ENCODE measurements around the gene ATP6V0A1.
"Not testable (repeated sequence)": the region's sequence is repeated elsewhere in the genome, so short reads cannot be mapped to it uniquely, and the experiment has no call there.

Gene ATP6V0A1

GRCh38 chr17:42458497-42459255 is at the start of gene ATP6V0A1:
Gene ATP6V0A1, plus strand, starts transcription at chr17:42458878. Its CDS starts 2,017 bp downstream, at chr17:42460895.
- Histone ChIP-seq H3K4me3 (peak within 1 kb of the TSS; percentile 58 to 79 (median 61)), H3K27ac (peak within 1 kb of the TSS; percentile 31 to 94 (median 89))

DNA sequence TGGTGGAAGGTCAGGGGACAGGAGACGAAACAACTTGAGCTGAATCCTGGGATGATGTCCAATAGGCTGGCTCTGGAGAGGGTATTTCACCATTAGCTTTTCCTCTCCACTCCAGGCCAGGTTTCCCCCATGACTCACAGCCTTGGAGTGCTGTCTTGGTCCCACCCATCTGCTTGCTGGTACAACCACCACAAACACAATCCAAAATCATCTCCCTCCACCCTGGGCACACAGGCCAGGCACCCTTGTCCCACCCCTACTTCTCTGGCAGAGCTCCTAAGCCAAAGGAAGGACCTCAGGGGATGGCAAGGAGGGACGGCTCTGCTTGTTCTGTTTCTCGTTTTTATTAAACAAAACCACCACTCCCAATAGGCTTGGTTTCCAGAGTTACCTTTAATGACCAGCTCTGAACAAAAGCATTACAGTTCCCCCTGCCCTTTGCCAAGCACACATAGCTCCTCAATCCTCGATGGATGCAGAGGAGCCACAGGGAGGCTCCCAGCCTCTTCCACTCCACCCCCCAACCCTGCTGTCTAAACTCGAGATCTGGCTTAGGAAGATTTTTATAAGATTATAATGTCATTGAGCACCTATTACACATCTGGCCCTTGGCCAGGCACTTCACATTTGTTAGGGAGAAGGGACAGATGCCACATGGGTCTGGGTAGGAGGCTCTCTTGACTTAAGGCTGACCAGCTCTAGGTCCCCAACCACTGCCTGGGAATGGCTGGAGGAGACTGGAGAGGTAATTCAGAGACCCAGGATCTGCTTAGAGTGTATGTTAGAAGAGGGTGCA is 49.0 kb upstream of the ATP6V0A1 start:
- peak overlapping the region in 19 of 21 experiments; percentile 42 to 87 (median 77) for H3K27ac ChIP-seq

GRCh38 chr17:42410319-42410685 is 48.4 kb upstream of the ATP6V0A1 start:
- H3K27ac ChIP-seq = peak overlapping the region in 19 of 21 experiments; percentile 26 to 87 (median 77)
- no peak overlapping the region for H3K4me3 ChIP-seq

More for the DNA sequence above, 49.0 kb upstream of the ATP6V0A1 start:
- H3K4me3 ChIP-seq = no peak overlapping the region

DNA sequence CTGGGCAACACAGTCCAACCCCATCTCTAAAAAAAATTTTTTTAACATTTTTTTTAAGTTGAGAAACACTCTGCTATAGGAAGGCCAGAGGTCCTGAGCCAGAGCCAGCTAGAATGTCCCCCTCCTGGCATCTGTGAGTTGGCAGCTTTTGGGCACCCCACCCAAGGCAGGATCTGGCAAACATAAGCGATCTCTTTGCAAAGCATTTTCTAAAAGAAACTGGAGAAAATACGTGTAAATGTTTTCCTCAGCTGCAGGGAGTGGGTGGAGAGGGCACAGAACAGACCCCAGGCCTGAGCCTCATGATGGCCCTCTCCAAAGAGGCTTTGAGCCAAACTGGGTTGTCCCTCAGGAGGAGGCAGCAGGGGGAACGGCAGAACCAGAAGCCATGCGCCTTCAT is 47.3 kb upstream of the ATP6V0A1 start:
- H3K4me3 ChIP-seq = no peak overlapping the region
- peak overlapping the region in 16 of 21 experiments; percentile 2 to 87 (median 70) for H3K27ac ChIP-seq

- peak overlapping the region in 16 of 21 experiments; percentile 2 to 87 (median 70) for H3K27ac ChIP-seq
- H3K4me3 ChIP-seq = no peak overlapping the region
Measured at GRCh38 chr17:42411905-42412679, 46.6 kb upstream of the ATP6V0A1 start.

GRCh38 chr17:42413464-42414040 is 45.1 kb upstream of the ATP6V0A1 start:
- no peak overlapping the region for H3K4me3 ChIP-seq
- peak overlapping the region in 7 of 21 experiments; percentile 5 to 81 (median 42) for H3K27ac ChIP-seq

DNA sequence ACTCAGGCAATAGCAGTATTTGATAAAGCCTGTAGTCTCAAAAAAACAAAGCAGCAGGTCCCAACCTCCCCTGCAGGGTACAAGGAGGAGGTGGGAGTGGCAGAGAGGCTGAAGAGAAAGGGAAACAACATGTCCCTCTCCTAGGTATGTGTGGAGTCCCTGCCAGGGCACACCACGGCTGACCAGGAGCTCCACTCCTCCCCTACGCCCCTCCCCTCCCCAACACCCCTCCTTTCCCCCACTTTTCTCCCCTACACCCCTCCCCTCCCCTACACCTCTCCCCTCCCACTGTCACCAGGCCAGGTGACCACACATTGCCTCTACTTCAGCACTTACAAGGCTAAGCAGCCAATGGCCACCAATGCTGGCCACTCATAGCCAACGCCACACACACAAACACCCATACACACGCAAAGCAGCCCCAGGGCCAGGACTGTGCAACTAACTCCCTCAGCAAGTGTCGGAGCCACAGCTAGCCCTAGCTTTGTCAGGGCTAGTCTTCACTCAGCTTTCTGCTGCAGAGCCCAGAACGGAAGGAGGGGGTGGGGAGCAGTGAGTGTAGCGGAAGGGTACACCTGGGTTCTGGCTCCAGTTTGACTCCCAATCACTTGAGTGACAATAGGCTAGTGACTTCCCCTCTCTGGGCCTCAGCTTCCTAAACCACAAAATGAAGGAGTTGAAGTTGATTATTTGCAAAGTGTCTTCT is 43.8 kb upstream of the ATP6V0A1 start:
- Histone ChIP-seq H3K4me3 (no peak overlapping the region), H3K27ac (peak overlapping the region in 16 of 21 experiments; percentile 15 to 81 (median 50))

DNA sequence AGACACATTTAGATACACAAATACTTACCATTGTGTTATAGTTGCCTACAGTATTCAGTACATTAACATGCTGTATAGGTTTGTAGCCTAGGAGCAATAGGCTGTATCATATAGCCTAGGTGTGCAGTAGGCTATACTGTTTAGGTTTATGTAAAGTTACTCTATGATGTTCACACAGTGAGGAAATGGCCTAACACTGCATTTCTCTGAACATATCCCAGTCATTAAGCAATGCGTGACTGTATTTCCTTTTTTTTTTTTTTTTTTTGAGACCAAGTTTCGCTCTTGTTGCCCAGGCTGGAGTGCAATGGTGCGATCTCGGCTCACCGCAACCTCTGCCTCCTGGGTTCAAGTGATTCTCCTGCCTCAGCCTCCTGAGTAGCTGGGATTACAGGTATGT is 40.7 kb upstream of the ATP6V0A1 start:
- H3K4me3 ChIP-seq = not testable (repeated sequence)
- H3K27ac ChIP-seq = peak overlapping the region in 2 of 21 experiments; percentile 14 to 21

- Histone ChIP-seq H3K4me3 (peak overlapping the region; percentile 55 to 72 (median 58)), H3K27ac (peak overlapping the region in 20 of 21 experiments; percentile 71 to 97 (median 92))
Measured at GRCh38 chr17:42421136-42421506, 37.6 kb upstream of the ATP6V0A1 start.

GRCh38 chr17:42421507-42422338 is 37.0 kb upstream of the ATP6V0A1 start:
- Histone ChIP-seq H3K4me3 (peak overlapping the region; percentile 55 to 72 (median 58)), H3K27ac (peak overlapping the region; percentile 71 to 97 (median 92))

GRCh38 chr17:42422412-42422957 is 36.2 kb upstream of the ATP6V0A1 start:
- H3K4me3 ChIP-seq = peak overlapping the region; percentile 55 to 72 (median 58)
- peak overlapping the region; percentile 71 to 97 (median 92) for H3K27ac ChIP-seq

DNA sequence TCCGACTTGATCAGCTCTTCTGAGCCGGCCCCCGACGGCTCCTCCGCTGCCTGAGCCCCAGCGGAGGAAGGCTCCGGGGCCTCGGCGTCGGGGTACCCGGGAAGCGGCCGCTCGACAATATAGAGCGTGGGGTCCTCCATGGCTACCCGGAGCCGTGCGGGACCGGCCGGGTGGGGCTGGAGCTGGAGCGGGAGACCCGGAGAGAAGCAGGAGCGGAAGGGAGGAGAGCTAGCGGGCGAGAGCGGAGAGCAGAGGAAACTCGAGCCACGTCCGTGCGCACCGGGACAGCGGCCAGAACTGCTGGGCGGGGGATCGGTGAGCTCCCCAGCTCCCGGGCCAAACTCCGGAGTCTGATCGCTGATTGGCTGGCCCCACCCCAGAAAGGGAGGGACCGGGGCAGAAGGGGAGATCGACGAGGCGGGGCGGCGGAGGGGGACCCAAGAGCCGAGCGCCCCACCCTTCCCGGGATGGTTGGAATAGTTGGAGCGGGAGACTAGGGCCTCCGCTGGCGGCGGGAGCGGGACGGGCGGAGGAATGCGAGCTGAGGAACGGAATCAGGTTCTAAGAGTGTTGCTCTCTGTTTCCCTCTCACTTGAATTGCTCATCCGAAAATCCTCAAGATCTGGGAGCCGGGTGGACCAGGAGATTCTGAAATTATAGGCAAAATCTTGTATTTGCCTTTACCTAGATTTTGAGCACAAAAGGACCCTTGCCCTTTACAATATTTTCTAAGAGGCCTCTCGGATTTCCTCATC is 35.5 kb upstream of the ATP6V0A1 start, which contains the start of gene CAVIN1:
CAVIN1 (minus strand) TSS at position 299 of the 755 bp plus-strand sequence; CDS start at position 140, 159 bp downstream.
- Histone ChIP-seq H3K27ac (peak within 1 kb of the TSS; percentile 71 to 97 (median 92)), H3K4me3 (peak within 1 kb of the TSS; percentile 55 to 72 (median 58))

GRCh38 chr17:42423766-42424165 is 34.9 kb upstream of the ATP6V0A1 start:
- peak overlapping the region in 4 of 7 experiments; percentile 57 to 72 (median 64) for H3K4me3 ChIP-seq
- H3K27ac ChIP-seq = peak overlapping the region in 19 of 21 experiments; percentile 51 to 97 (median 84)

DNA sequence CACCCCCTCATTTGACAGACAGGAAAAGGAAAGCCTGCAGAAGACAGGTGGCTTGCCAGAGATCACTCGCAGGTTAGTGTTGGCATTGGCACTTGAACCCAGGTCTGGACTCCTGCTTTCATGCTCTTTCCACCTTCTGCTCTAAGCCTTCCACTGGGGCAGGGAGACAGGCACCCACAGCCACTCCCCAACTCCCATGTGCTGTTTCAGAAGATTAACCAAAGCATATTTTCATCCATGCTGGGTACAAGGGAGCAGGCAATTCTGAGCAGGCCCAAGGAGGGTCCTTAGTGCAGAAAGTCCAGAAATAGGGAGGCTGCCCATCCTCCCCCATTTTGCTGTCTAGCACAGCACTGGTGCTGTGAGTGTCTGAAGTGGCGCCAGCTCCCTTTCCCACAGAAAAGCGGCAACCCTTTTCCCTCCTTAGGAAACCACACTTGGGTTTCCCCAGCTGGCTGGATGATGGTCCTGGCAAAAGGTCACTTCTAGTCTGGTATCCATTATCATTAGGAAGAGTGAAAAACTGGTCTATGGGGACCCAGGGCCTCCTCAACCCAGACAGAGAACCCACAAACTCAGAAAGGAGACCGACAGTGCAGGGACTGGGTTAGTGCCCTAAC is 33.6 kb upstream of the ATP6V0A1 start:
- Histone ChIP-seq H3K27ac (peak overlapping the region in 9 of 21 experiments; percentile 21 to 97 (median 50)), H3K4me3 (no peak overlapping the region)

DNA sequence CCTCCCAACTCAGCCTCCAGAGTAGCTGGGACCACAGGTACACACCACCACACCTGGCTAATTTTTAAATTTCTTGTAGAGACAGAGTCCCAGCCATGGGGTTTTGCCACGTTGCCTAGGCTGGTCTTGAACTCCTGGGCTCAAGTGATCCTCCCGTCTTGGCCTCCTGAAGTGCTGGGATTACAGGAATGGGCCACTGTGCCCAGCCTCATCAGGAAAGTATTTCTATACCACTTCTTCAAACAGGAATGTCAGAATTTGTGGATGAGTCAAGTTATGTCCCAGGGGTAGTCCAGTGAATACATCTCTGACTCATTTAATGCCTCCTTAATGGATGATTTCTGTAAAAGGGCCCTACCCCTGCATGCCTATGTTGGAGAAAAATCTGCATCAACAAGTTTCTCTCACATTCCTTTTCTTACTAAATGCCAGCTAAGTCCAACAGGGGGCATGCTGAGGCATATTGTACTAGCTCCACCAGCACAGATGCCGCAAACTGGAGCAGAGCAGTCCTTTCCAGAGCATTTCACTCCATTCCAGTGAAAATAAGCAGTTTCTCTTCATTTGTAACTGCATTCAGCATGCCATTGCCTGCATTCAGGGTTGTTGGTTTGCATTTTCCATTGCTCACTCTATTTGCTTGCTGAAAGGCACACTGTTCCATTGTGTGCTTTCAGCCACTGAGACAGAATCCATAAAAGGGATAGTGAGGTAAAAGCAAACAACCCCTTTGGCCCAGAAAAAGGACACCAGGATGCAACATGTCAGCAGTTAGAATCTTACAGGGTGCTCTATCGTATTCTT is 30.3 kb upstream of the ATP6V0A1 start:
- Histone ChIP-seq H3K4me3 (no peak overlapping the region), H3K27ac (peak overlapping the region in 16 of 21 experiments; percentile 2 to 80 (median 60))
